Measurements from ENCODE around the gene CDH10. TPM values are rescaled to one million over a fixed set of nuclear protein-coding genes. Genes with fewer than 3 reads are reported as not detected.

The CDH10 gene
- total RNA-seq = under 1 TPM in 1 of 4 donors, not detected in 3; 0.40 TPM

- H3K4me1 ChIP-seq = peaks cover 0 to 9% (median 0%) of the 10 kb centered on the region in 3 donors
- ATAC-seq = no peak
- H3K36me3 ChIP-seq = no peaks in the 10 kb centered on the region
- TF ChIP-seq POLR2AphosphoS5 (IDR thresholded peaks at IDR 0.05) (no peak), POLR2A (IDR thresholded peaks at IDR 0.05) (no peak), CTCF (IDR thresholded peaks at IDR 0.05) (no peak), EP300 (IDR thresholded peaks at IDR 0.05) (no peak)
- WGBS, 2 donors (ENCODE audit: low coverage in 1 of 2) = 0 to 2% methylated on average over 11 to 14 of the region's 14 CpGs
- peak within 1 kb of the TSS in 1 of 2 donors; percentile 12 for H3K4me3 ChIP-seq
- H3K27me3 ChIP-seq = peaks cover 22% of the 10 kb centered on the region
- no peak within 1 kb of the TSS for H3K27ac ChIP-seq
- H3K9me3 ChIP-seq = no peaks in the 10 kb centered on the region
These were observed at the start of gene CDH10 for GRCh38 chr5:24644761-24645160. Gene CDH10, minus strand, starts transcription at chr5:24644978. Its CDS starts 51,488 bp downstream, at chr5:24593490.

DNA sequence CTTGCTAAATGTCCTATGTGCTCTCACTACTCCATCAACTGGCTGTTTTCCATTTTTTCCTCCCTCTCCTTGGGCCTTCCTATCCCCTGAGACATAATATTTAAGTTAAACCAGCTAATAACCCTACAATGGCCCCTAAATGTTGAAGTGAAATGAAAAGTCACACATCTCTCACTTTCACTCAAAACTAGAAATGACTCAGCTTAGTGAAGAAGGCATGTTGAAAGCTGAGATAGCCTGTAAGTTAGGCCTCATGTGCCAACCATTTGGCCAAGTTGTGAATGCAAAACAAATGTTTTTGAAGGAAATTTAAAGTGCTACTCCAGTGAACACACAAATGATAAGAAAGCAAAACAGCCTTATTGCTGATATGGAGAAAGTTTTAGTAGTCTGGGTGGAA lies 48.8 kb upstream of the CDH10 start:
- Histone ChIP-seq H3K4me1 (no peaks in the 10 kb centered on the region), H3K27me3 (no peaks in the 10 kb centered on the region), H3K27ac (no peak overlapping the region), H3K36me3 (no peaks in the 10 kb centered on the region), H3K4me3 (no peak overlapping the region), H3K9me3 (peaks cover 0 to 9% (median 0%) of the 10 kb centered on the region in 3 donors)
- no peak for ATAC-seq
- TF ChIP-seq POLR2AphosphoS5 (IDR thresholded peaks at IDR 0.05) (no peak), EP300 (IDR thresholded peaks at IDR 0.05) (no peak), POLR2A (IDR thresholded peaks at IDR 0.05) (no peak), CTCF (IDR thresholded peaks at IDR 0.05) (no peak)

DNA sequence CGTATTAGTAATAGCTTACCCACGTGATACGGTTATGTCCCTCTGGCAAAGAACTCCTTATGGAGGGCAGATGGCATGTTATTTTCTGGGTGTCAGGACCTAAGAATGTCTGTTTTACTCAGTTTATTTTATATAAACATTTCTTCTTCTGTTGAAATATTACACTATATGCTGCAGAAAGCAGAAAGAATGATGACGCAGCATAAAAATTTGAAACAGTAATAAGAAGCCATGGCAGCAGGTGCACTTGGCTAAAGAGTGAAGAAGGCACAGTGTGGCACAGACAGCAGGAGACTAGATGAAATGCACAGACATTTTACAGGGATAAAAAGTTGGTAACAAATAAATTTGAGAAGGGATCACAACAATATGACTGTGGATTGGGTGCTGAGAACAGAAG lies 46.3 kb upstream of the CDH10 start:
- WGBS, 2 donors (ENCODE audit: low coverage in 1 of 2) = 28 to 38% methylated on average over 4 of the region's 4 CpGs
- Histone ChIP-seq H3K36me3 (no peaks in the 10 kb centered on the region), H3K27me3 (no peaks in the 10 kb centered on the region), H3K4me1 (no peaks in the 10 kb centered on the region), H3K9me3 (peaks cover 0 to 24% (median 0%) of the 10 kb centered on the region in 3 donors), H3K4me3 (no peak overlapping the region), H3K27ac (no peak overlapping the region)
- no peak for ATAC-seq
- no peak for TF ChIP-seq POLR2A (IDR thresholded peaks at IDR 0.05)
- TF ChIP-seq CTCF (IDR thresholded peaks at IDR 0.05) = no peak
- TF ChIP-seq POLR2AphosphoS5 (IDR thresholded peaks at IDR 0.05) = no peak
- TF ChIP-seq EP300 (IDR thresholded peaks at IDR 0.05) = no peak

DNA sequence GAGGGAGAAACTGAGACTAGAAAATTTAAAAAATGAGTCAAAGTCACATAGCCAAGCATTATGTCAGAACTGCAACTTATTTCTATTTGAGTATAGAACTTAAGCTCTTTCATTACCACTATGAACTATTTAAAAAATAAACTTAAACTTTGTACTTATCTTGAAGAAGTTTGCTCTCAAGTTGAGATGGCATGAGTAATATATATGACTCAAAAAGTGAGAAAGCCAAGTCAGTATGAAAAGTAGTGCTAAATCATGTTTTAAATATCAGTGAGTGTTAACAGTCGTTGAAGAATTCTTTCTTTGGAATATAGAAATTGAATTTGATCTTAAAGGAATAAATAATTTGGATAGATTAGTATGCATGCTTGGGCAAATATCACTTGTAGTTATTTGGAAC lies 36.3 kb upstream of the CDH10 start:
- ATAC-seq = no peak
- no peak overlapping the region for H3K27ac ChIP-seq
- no peak overlapping the region for H3K4me3 ChIP-seq
- H3K9me3 ChIP-seq = peaks cover 0 to 6% (median 0%) of the 10 kb centered on the region in 3 donors
- 22 to 78% methylated on average over 1 of the region's 1 CpG for WGBS, 2 donors (ENCODE audit: low coverage in 1 of 2)
- H3K4me1 ChIP-seq = no peaks in the 10 kb centered on the region
- H3K36me3 ChIP-seq = no peaks in the 10 kb centered on the region
- H3K27me3 ChIP-seq = no peaks in the 10 kb centered on the region
- no peak for TF ChIP-seq EP300 (IDR thresholded peaks at IDR 0.05)
- no peak for TF ChIP-seq POLR2A (IDR thresholded peaks at IDR 0.05)
- no peak for TF ChIP-seq CTCF (IDR thresholded peaks at IDR 0.05)
- no peak for TF ChIP-seq POLR2AphosphoS5 (IDR thresholded peaks at IDR 0.05)

- H3K36me3 ChIP-seq = no peaks in the 10 kb centered on the region
- H3K4me3 ChIP-seq = no peak overlapping the region
- ATAC-seq = no peak
- H3K4me1 ChIP-seq = no peaks in the 10 kb centered on the region
- no peak overlapping the region for H3K27ac ChIP-seq
- no peaks in the 10 kb centered on the region for H3K9me3 ChIP-seq
- TF ChIP-seq EP300 (IDR thresholded peaks at IDR 0.05) = no peak
- no peak for TF ChIP-seq POLR2A (IDR thresholded peaks at IDR 0.05)
- no peak for TF ChIP-seq CTCF (IDR thresholded peaks at IDR 0.05)
- TF ChIP-seq POLR2AphosphoS5 (IDR thresholded peaks at IDR 0.05) = no peak
- no peaks in the 10 kb centered on the region for H3K27me3 ChIP-seq
- 71% methylated on average over 4 of the region's 4 CpGs for WGBS, 2 donors (ENCODE audit: low coverage in 1 of 2)
These were observed 23.3 kb upstream of the CDH10 start for GRCh38 chr5:24668050-24668449.
